ENCODE data around the gene RNF5.

- TF ChIP-seq POLR2AphosphoS5 (IDR thresholded peaks at IDR 0.05; ENCODE audit: low read depth, low read length) (peak; percentile 71), POLR2A (IDR thresholded peaks at IDR 0.05; ENCODE audit: low read depth, low read length) (peak; percentile 70), TAF1 (IDR thresholded peaks at IDR 0.05; ENCODE audit: borderline replicate concordance, low read depth, low read length) (no peak)
These were observed 17.9 kb downstream of the RNF5 start for GRCh38 chr6:32195902-32196681.

Data from GM12892 (cell line).